Left lung (tissue), 10 donors: ENCODE measurements around the gene GRIK1. TPM values are rescaled to one million over a fixed set of nuclear protein-coding genes. Genes with fewer than 3 reads are reported as not detected.

Experiments used
- ATAC-seq: fragments of 200-7000 bp; cut with Tn5 transposase; one replicate; pipeline ENCODE4 v1.9.1; 2020; ENCODE audit warnings: moderate library complexity
- DNase-seq, 4 donors: peaks; one replicate each; pipeline ENCODE4 v3.0.0-alpha.2; 2013 to 2020
- H3K27ac ChIP-seq, 2 donors: fragments of 200-600 bp; sonication (generic) in 1 of 2; one replicate each; pipeline versions ENCODE4 v1.5.0 to v1.8.0; 2020 to 2021
- H3K27me3 ChIP-seq, 2 donors: fragments of 200-600 bp; sonication (generic) in 1 of 2; one replicate each; pipeline versions ENCODE4 v1.5.0 to v1.8.0; 2020 to 2021
- H3K36me3 ChIP-seq, 2 donors: fragments of 200-600 bp; sonication (generic) in 1 of 2; one replicate each; pipeline versions ENCODE4 v1.5.0 to v1.8.0; 2020 to 2021
- H3K4me1 ChIP-seq, 2 donors: fragments of 200-600 bp; one replicate each; pipeline ENCODE4 v1.8.0; 2021
- H3K4me3 ChIP-seq, 2 donors: fragments of 200-600 bp; sonication (generic) in 1 of 2; one replicate each; pipeline versions ENCODE4 v1.5.0 to v1.8.0; 2020 to 2021; ENCODE audit warnings: mild to moderate bottlenecking in 1 of 2
- H3K9me3 ChIP-seq, 2 donors: fragments of 200-600 bp; sonication (generic) in 1 of 2; one replicate each; pipeline versions ENCODE4 v1.5.0 to v1.8.0; 2020 to 2021
- intact Hi-C, 2 donors: fragments of 100-400 bp; cut with DNase I; formaldehyde crosslinking; loops; one replicate each; pipeline versions ENCODE4 v1.11.2 to v1.14.2; 2022
- polyA plus RNA-seq, 6 donors: library from polyadenylated mRNA; unstranded; fragments of 120-200 nt; gene quantifications; one replicate each; pipeline ENCODE4 v1.2.1, GENCODE V29; 2013; ENCODE audit not compliant: insufficient read length in 6 of 6
- total RNA-seq, 2 donors: library from RNA; stranded (reverse); fragmentation: NEBNext Ultra II Directional; extraction: Animal tissue kit (Norgen Biotek cat#: 25700); gene quantifications; one replicate each; pipeline ENCODE4 v1.2.1, GENCODE V29; 2021
- TF ChIP-seq, protein P1 (sequence below), 2 donors: fragments of 200-600 bp; sonication (generic) in 1 of 2; IDR thresholded peaks; one replicate each; pipeline versions ENCODE4 v1.5.0 to v1.8.0; 2021; ENCODE audit warnings: antibody characterized with exemption in 2 of 2
- donor health status: DM: no; HTN: yes; CAD: no.
- donor health status: DM: no; HTN: no; CAD: no.

GRIK1 gene
- total and polyA plus RNA-seq, 8 donors, result 0.38 to 1.5 (median 0.62) TPM; not detected in 2

DNA sequence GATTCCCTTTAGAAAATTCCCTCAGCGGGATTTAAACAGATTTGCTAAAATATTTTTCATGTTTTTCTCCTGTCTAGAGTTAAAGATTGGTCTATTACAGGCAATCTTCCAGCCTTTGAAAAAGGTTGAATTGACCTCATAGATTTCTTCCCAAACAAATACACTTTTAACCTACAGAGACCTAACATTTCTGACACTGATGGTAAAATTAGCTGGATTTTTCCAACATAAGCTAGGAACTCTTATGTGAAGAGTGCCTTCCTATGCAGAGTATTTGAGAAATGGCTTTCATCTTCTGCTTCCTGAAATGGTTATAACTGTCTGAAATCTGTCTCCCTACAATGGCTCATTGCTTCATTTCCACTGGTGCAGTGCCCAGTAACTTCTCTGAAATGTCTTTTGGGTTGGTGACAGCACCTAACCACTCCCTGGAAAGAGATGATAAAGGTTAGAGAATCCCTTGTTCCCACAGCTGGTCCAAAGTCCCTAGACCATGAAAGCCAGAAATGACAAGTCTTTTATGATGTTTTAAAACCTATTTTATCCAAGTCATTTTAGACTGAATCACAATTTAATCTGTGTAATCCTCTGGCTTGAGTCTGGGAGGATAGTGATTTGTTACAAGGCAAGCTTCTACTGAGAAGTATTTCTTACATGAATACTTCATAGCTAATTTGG is 371.6 kb downstream of the GRIK1 start:
- Histone ChIP-seq H3K27ac (no peak overlapping the region), H3K9me3 (no peaks in the 10 kb centered on the region), H3K4me3 (no peak overlapping the region), H3K27me3 (no peaks in the 10 kb centered on the region), H3K4me1 (no peaks in the 10 kb centered on the region), H3K36me3 (no peaks in the 10 kb centered on the region)
- DNase-seq, result no peak
- intact Hi-C loops, result no loop called here
- TF ChIP-seq, protein P1, sequence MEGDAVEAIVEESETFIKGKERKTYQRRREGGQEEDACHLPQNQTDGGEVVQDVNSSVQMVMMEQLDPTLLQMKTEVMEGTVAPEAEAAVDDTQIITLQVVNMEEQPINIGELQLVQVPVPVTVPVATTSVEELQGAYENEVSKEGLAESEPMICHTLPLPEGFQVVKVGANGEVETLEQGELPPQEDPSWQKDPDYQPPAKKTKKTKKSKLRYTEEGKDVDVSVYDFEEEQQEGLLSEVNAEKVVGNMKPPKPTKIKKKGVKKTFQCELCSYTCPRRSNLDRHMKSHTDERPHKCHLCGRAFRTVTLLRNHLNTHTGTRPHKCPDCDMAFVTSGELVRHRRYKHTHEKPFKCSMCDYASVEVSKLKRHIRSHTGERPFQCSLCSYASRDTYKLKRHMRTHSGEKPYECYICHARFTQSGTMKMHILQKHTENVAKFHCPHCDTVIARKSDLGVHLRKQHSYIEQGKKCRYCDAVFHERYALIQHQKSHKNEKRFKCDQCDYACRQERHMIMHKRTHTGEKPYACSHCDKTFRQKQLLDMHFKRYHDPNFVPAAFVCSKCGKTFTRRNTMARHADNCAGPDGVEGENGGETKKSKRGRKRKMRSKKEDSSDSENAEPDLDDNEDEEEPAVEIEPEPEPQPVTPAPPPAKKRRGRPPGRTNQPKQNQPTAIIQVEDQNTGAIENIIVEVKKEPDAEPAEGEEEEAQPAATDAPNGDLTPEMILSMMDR (IDR thresholded peaks at IDR 0.05), result no peak
- ATAC-seq, result no peak

- H3K9me3 ChIP-seq, result no peaks in the 10 kb centered on the region
- intact Hi-C loops, result no loop called here
- no peak overlapping the region for H3K27ac ChIP-seq
Measured at GRCh38 chr21:29557931-29558725, 381.7 kb downstream of the GRIK1 start.

DNA sequence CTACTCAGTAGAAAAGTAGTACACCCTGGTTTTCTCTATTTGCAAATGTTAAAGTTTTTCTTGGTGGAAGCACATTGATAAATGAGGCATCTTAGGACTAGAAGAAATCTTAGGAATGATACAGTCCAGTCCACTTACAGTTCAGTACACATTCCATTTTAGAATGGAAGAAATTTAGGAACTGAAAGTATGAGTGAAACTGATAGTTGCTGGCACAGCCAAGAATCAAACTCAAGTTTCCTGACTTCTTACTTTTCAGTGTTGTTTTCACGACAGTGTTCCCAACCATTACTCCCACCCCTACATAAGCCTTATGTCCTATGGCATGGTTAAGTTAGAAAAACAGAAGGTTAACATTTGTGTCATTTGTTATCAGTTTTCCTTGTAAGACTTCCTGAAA is 382.6 kb downstream of the GRIK1 start:
- intact Hi-C loops, result no loop called here
- H3K4me3 ChIP-seq, result no peak overlapping the region
- no peak overlapping the region for H3K27ac ChIP-seq
- TF ChIP-seq, protein P1 (IDR thresholded peaks at IDR 0.05), result no peak
- DNase-seq (no peak), ATAC-seq (no peak)
- H3K4me1 ChIP-seq, result no peaks in the 10 kb centered on the region
- no peaks in the 10 kb centered on the region for H3K27me3 ChIP-seq
- no peaks in the 10 kb centered on the region for H3K9me3 ChIP-seq
- H3K36me3 ChIP-seq, result no peaks in the 10 kb centered on the region

More at GRCh38 chr21:29557931-29558725, 381.7 kb downstream of the GRIK1 start:
- no peaks in the 10 kb centered on the region for H3K36me3 ChIP-seq
- DNase-seq (no peak), ATAC-seq (no peak)
- no peaks in the 10 kb centered on the region for H3K4me1 ChIP-seq
- TF ChIP-seq, protein P1 (IDR thresholded peaks at IDR 0.05), result no peak
- H3K27me3 ChIP-seq, result no peaks in the 10 kb centered on the region
- no peak overlapping the region for H3K4me3 ChIP-seq

DNA sequence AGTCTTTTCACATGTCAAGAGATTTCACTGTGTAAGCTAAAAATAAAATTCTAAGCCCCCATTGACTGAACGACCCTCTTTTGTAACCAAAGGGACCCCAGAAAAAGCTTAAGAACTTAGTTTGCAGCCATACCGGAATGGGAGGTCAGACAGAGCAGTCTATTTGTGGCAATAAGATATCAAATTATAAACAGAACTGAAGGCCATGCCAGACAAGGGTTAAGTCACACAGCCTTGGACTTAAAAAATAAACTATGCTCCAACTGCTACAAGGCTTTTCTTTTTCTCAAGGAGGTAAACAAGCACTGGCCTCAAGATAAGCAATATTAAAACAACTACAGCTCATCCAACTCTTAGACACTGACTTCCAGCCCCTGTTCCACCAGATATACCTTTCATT is 384.2 kb downstream of the GRIK1 start:
- H3K4me1 ChIP-seq, result no peaks in the 10 kb centered on the region
- TF ChIP-seq, protein P1 (IDR thresholded peaks at IDR 0.05), result no peak
- no peaks in the 10 kb centered on the region for H3K36me3 ChIP-seq
- no peaks in the 10 kb centered on the region for H3K27me3 ChIP-seq
- no peaks in the 10 kb centered on the region for H3K9me3 ChIP-seq
- ATAC-seq (no peak), DNase-seq (no peak)
- H3K27ac ChIP-seq, result no peak overlapping the region
- H3K4me3 ChIP-seq, result no peak overlapping the region
- intact Hi-C loops, result no loop called here

GRCh38 chr21:29550205-29550604 is 389.6 kb downstream of the GRIK1 start:
- no peak for ATAC-seq
- H3K9me3 ChIP-seq, result no peaks in the 10 kb centered on the region
- no peak overlapping the region for H3K27ac ChIP-seq
- no peaks in the 10 kb centered on the region for H3K4me1 ChIP-seq
- no peak overlapping the region for H3K4me3 ChIP-seq
- intact Hi-C loops, result no loop called here
- H3K36me3 ChIP-seq, result no peaks in the 10 kb centered on the region
- TF ChIP-seq, protein P1 (IDR thresholded peaks at IDR 0.05), result no peak
- DNase-seq, result no peak
- H3K27me3 ChIP-seq, result no peaks in the 10 kb centered on the region
